OCI-LY3 (cell line): Measurements from ENCODE around the gene CCDC28B.

Experiments used
- H2AFZ ChIP-seq: fragments of 200-600, 300-600 bp; shearing (Covaris generic); 2 replicates; pipeline ENCODE4 v1.6.0; 2014; ENCODE audit warnings: antibody characterized with exemption, low read depth, low read length
- H3K27ac ChIP-seq: fragments of 200-600, 300-600 bp; sonication (generic); 2 replicates; pipeline ENCODE4 v1.5.1; 2014; ENCODE audit warnings: mild to moderate bottlenecking, low read length, moderate library complexity, mixed read lengths
- H3K27me3 ChIP-seq: fragments of 200-600, 300-600 bp; sonication (generic); 2 replicates; pipeline ENCODE4 v1.6.1; 2014; ENCODE audit warnings: low read depth, low read length, mixed read lengths
- H3K36me3 ChIP-seq: fragments of 200-600, 300-600 bp; sonication (generic); replicated peaks from 2 replicates; pipeline ENCODE3; 2014; ENCODE audit warnings: low read depth, low read length, mixed read lengths
- H3K4me1 ChIP-seq: fragments of 300-600, 200-600 bp; sonication (generic); 2 replicates; pipeline ENCODE4 v1.6.1; 2014; ENCODE audit warnings: low read length, mixed read lengths
- H3K4me2 ChIP-seq: fragments of 200-600, 300-600 bp; sonication (generic); 2 replicates; pipeline ENCODE4 v1.6.1; 2014; ENCODE audit warnings: low read length, mixed read lengths
- H3K4me3 ChIP-seq: fragments of 300-600, 200-600 bp; sonication (generic); 2 replicates; pipeline ENCODE4 v1.5.1; 2014; ENCODE audit warnings: antibody characterized with exemption, mild to moderate bottlenecking, low read length, moderate library complexity
- H3K79me2 ChIP-seq: fragments of 300-600, 200-600 bp; shearing (Covaris generic); 2 replicates; pipeline ENCODE4 v1.6.1; 2014; ENCODE audit warnings: mild to moderate bottlenecking, low read length, mixed read lengths
- H3K9ac ChIP-seq: fragments of 300-600, 200-600 bp; shearing (Covaris generic); 2 replicates; pipeline ENCODE4 v1.6.0; 2014; ENCODE audit warnings: mild to moderate bottlenecking, low read length, moderate library complexity
- H3K9me3 ChIP-seq: fragments of 200-600, 300-600 bp; shearing (Covaris generic); 2 replicates; pipeline ENCODE4 v1.6.1; 2014; ENCODE audit warnings: low read length, mixed read lengths; ENCODE audit not compliant: insufficient read depth
- H4K20me1 ChIP-seq: fragments of 200-600, 300-600 bp; sonication (generic); 2 replicates; pipeline ENCODE4 v1.6.1; 2016; ENCODE audit warnings: low read length, mixed read lengths; ENCODE audit not compliant: insufficient read depth
- CTCF ChIP-seq: fragments of 200-600, 300-600 bp; sonication (generic); IDR thresholded peaks from 2 replicates; pipeline ENCODE4 v1.5.1; 2014; ENCODE audit warnings: antibody characterized with exemption, low read length, low read depth
- EZH2phosphoT487 ChIP-seq: fragments of 200-600 bp; shearing (Covaris generic); IDR thresholded peaks from 2 replicates; pipeline ENCODE4 v1.6.1; 2018; ENCODE audit warnings: antibody characterized with exemption, mixed run types, low read depth

CCDC28B gene

GRCh38 chr1:32199717-32200072 lies 700 bp upstream of the CCDC28B start:
- H3K79me2 ChIP-seq: peaks cover 23% of the 10 kb centered on the region
- H2AFZ ChIP-seq: no peak overlapping the region
- H3K9ac ChIP-seq: peak overlapping the region; percentile 76
- H3K27ac ChIP-seq: peak overlapping the region; percentile 93
- TF ChIP-seq CTCF (no peak), EZH2phosphoT487 (no peak)
- H3K9me3 ChIP-seq: no peaks in the 10 kb centered on the region
- H3K4me3 ChIP-seq: peak overlapping the region; percentile 88
- H3K4me1 ChIP-seq: peaks cover 37% of the 10 kb centered on the region
- H4K20me1 ChIP-seq: no peaks in the 10 kb centered on the region
- peak overlapping the region; percentile 81 for H3K4me2 ChIP-seq
- no peaks in the 10 kb centered on the region for H3K27me3 ChIP-seq
- peaks cover 17% of the 10 kb centered on the region for H3K36me3 ChIP-seq

- H3K9ac ChIP-seq: peak overlapping the region; percentile 76
- peak overlapping the region; percentile 93 for H3K27ac ChIP-seq
- H2AFZ ChIP-seq: no peak overlapping the region
Observed at GRCh38 chr1:32201011-32201855, 838 bp downstream of the CCDC28B start.

DNA sequence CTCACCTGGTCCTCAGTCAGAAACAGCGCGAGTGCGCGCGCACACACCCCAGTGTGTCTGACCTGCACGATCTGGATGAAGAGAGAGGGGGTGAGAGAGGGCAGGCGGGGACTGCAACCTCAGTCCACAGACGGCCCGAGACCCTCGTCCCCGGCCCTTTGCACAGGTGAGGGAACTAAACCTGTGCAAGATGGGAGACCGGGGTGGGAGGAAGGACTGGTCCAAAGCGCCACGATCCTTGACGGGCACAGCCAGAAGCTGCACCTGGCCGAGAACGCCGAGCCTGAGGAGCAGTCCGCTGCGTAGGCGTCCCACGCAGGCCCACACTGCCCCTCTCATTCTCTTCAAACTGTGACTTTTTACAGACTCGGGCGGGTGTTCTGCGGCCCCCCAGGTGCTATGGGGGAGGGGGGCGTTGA lies 4.6 kb downstream of the CCDC28B start:
- peak overlapping the region; percentile 66 for H3K4me2 ChIP-seq
- no peak overlapping the region for H2AFZ ChIP-seq
- peaks cover 26% of the 10 kb centered on the region for H3K36me3 ChIP-seq
- no peaks in the 10 kb centered on the region for H3K9me3 ChIP-seq
- TF ChIP-seq CTCF (no peak), EZH2phosphoT487 (no peak)
- H3K79me2 ChIP-seq: peaks cover 23% of the 10 kb centered on the region
- H3K4me3 ChIP-seq: peak overlapping the region; percentile 76
- H3K27me3 ChIP-seq: no peaks in the 10 kb centered on the region
- H3K9ac ChIP-seq: 0 out of 2 replicates have a peak overlapping the region, but pooled peaks have one; percentile 10
- no peak overlapping the region for H3K27ac ChIP-seq
- no peaks in the 10 kb centered on the region for H4K20me1 ChIP-seq
- peaks cover 43% of the 10 kb centered on the region for H3K4me1 ChIP-seq

More at GRCh38 chr1:32201011-32201855, 838 bp downstream of the CCDC28B start:
- H3K4me1 ChIP-seq: peaks cover 44% of the 10 kb centered on the region
- TF ChIP-seq CTCF (no peak), EZH2phosphoT487 (no peak)
- peak overlapping the region; percentile 88 for H3K4me3 ChIP-seq
- H3K4me2 ChIP-seq: peak overlapping the region; percentile 81
- H3K36me3 ChIP-seq: peaks cover 21% of the 10 kb centered on the region
- H3K9me3 ChIP-seq: no peaks in the 10 kb centered on the region
- H3K79me2 ChIP-seq: peaks cover 23% of the 10 kb centered on the region
- H3K27me3 ChIP-seq: no peaks in the 10 kb centered on the region
- H4K20me1 ChIP-seq: no peaks in the 10 kb centered on the region

GRCh38 chr1:32205401-32206370 lies 5.3 kb downstream of the CCDC28B start, which contains the start of gene IQCC:
Gene IQCC, plus strand, starts transcription at chr1:32205671. Its CDS starts 11 bp downstream, at chr1:32205682.
- H2AFZ ChIP-seq: no peak within 1 kb of the TSS
- TF ChIP-seq CTCF (no peak), EZH2phosphoT487 (no peak)
- peaks cover 40% of the 10 kb centered on the region for H3K4me1 ChIP-seq
- H3K27ac ChIP-seq: no peak within 1 kb of the TSS
- H3K36me3 ChIP-seq: peaks cover 26% of the 10 kb centered on the region
- H3K9me3 ChIP-seq: no peaks in the 10 kb centered on the region
- no peaks in the 10 kb centered on the region for H3K27me3 ChIP-seq
- peaks cover 23% of the 10 kb centered on the region for H3K79me2 ChIP-seq
- H3K9ac ChIP-seq: peak within 1 kb of the TSS; percentile 55; the same call in 1 of the 2 replicates
- peak within 1 kb of the TSS; percentile 76 for H3K4me3 ChIP-seq
- no peaks in the 10 kb centered on the region for H4K20me1 ChIP-seq
- H3K4me2 ChIP-seq: peak within 1 kb of the TSS; percentile 66
